PC-9 (cell line): ENCODE measurements around the gene PHF11. TPM values are rescaled to one million over a fixed set of nuclear protein-coding genes. Genes with fewer than 3 reads are reported as not detected.

Experiments
- BruUV-seq: library from RNA; stranded (reverse); fragments of 400-500 nt; replicated peaks from 2 replicates; lab custom pipeline; 2021; lab: Mats Ljungman, UMichigan
- CTCF ChIA-PET: fragments of 300-600 bp; sonication (Branson Sonifier 250); formaldehyde crosslinking; loops from one replicate; lab custom pipeline; 2022; ENCODE audit warnings: antibody characterized with exemption; lab: Charles Lee
- POLR2A ChIA-PET: fragments of 300-600 bp; sonication (Branson Sonifier 250); formaldehyde crosslinking; loops from one replicate; lab custom pipeline; 2022; ENCODE audit warnings: antibody characterized with exemption; ENCODE audit not compliant: unreplicated experiment; lab: Charles Lee
- DNase-seq, 2 experiments: peaks; one replicate each; pipeline versions ENCODE4 v3.0.0 to v3.0.0-alpha.2; 2015 to 2022; ENCODE audit warnings: mixed read lengths in 1 of 2
- H2AFZ ChIP-seq: fragments of 200-600 bp; sonication (generic); 2 replicates; pipeline ENCODE4 v1.8.1; 2017; ENCODE audit warnings: antibody characterized with exemption
- H3F3A ChIP-seq: fragments of 200-600 bp; sonication (generic); 2 replicates; pipeline ENCODE4 v1.8.1; 2017; ENCODE audit warnings: antibody characterized with exemption, mild to moderate bottlenecking, low read depth; ENCODE audit not compliant: insufficient read depth
- H3K27ac ChIP-seq: fragments of 200-600 bp; sonication (generic); 2 replicates; pipeline ENCODE4 v1.6.1; 2016; ENCODE audit warnings: mixed run types
- H3K27me3 ChIP-seq: fragments of 200-600 bp; sonication (generic); 2 replicates; pipeline ENCODE4 v1.6.1; 2016; ENCODE audit warnings: low read depth, mixed run types; ENCODE audit not compliant: insufficient read depth
- H3K36me3 ChIP-seq: fragments of 200-600 bp; sonication (generic); 2 replicates; pipeline ENCODE4 v1.6.1; 2016; ENCODE audit warnings: low read depth, mixed run types
- H3K4me1 ChIP-seq: fragments of 200-600 bp; sonication (generic); replicated peaks from 2 replicates; pipeline ENCODE4 v1.6.1; 2016; ENCODE audit warnings: mixed run types; ENCODE audit not compliant: insufficient read depth
- H3K4me2 ChIP-seq: fragments of 200-600 bp; sonication (generic); 2 replicates; pipeline ENCODE4 v1.6.1; 2017; ENCODE audit warnings: mixed run types
- H3K4me3 ChIP-seq: fragments of 200-600 bp; sonication (generic); 2 replicates; pipeline ENCODE4 v1.6.1; 2016; ENCODE audit warnings: mixed run types
- H3K79me2 ChIP-seq: fragments of 200-600 bp; sonication (generic); 2 replicates; pipeline ENCODE4 v1.6.1; 2017; ENCODE audit warnings: low read depth, mixed run types
- H3K9me2 ChIP-seq: fragments of 200-600 bp; sonication (generic); 2 replicates; pipeline ENCODE4 v1.8.1; 2017; ENCODE audit warnings: mild to moderate bottlenecking; ENCODE audit not compliant: insufficient read depth
- H3K9me3 ChIP-seq: fragments of 200-600 bp; sonication (generic); 2 replicates; pipeline ENCODE4 v1.8.1; 2016; ENCODE audit warnings: low read depth; ENCODE audit not compliant: insufficient read depth
- H4K20me1 ChIP-seq: fragments of 200-600 bp; sonication (generic); 2 replicates; pipeline ENCODE4 v1.8.1; 2017; ENCODE audit not compliant: insufficient read depth
- EZH2 ChIP-seq: fragments of 200-600 bp; sonication (generic); IDR thresholded peaks from 2 replicates; pipeline ENCODE4 v1.8.0; 2017; ENCODE audit warnings: antibody characterized with exemption, low read depth
- intact Hi-C: fragments of 100-400 bp; cut with micrococcal nuclease; formaldehyde crosslinking; loops from one replicate; pipeline ENCODE4 v1.10.0; 2022; ENCODE audit not compliant: unreplicated experiment
- total RNA-seq: library from RNA; stranded (reverse); gene quantifications from 2 replicates; pipeline ENCODE4 v1.2.3, GENCODE V29; 2021
- TF ChIP-seq, protein P1 (sequence below): fragments of 200-600 bp; sonication (generic); conservative IDR thresholded peaks from 2 replicates; pipeline ENCODE4 v1.6.1; 2017; ENCODE audit warnings: mixed run types, antibody characterized with exemption, mild to moderate bottlenecking, moderate library complexity

Gene PHF11
- total RNA-seq, 1 experiment from 2014 or later: 25.2 TPM

DNA sequence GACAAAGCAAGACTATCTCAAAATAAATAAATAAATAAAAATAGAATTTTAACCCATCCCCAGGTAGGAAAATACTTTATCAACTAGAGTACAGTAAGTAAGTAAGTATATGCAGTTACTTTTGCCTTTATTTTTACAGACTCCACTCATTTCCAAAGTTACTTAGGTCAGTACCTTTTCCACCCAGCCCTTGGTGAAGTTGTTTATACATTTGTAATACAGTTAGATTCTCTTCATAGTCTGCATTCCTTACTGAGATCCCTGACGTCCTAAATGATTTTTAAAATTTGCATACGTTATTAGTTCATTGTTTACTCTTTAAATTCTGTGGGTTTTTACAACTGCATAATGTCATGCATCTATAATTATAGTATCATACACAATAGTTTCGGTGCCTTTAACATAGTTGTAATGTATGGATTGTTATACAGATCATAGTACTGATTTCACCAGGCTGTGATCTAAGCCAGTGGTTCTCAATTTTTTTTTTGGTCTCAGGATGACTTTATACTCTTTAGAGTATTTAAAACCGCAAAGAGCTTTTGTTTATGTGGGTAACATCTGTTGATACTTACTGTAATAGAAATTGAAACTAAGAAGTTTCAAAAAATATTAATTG is 41.3 kb upstream of the PHF11 start:
- H2AFZ ChIP-seq: no peak overlapping the region
- no peak for TF ChIP-seq EZH2
- TF ChIP-seq, protein P1, sequence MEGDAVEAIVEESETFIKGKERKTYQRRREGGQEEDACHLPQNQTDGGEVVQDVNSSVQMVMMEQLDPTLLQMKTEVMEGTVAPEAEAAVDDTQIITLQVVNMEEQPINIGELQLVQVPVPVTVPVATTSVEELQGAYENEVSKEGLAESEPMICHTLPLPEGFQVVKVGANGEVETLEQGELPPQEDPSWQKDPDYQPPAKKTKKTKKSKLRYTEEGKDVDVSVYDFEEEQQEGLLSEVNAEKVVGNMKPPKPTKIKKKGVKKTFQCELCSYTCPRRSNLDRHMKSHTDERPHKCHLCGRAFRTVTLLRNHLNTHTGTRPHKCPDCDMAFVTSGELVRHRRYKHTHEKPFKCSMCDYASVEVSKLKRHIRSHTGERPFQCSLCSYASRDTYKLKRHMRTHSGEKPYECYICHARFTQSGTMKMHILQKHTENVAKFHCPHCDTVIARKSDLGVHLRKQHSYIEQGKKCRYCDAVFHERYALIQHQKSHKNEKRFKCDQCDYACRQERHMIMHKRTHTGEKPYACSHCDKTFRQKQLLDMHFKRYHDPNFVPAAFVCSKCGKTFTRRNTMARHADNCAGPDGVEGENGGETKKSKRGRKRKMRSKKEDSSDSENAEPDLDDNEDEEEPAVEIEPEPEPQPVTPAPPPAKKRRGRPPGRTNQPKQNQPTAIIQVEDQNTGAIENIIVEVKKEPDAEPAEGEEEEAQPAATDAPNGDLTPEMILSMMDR: no peak
- no peak overlapping the region for H3K27ac ChIP-seq
- no peaks in the 10 kb centered on the region for H3K9me3 ChIP-seq
- H3K36me3 ChIP-seq: 0 out of 2 replicates have a peak, but pooled peaks cover 4% of the 10 kb centered on the region
- ChIA-PET CTCF (no interaction called here), POLR2A (no interaction called here)
- H3F3A ChIP-seq: no peaks in the 10 kb centered on the region
- H3K4me2 ChIP-seq: no peak overlapping the region
- intact Hi-C loops: no loop called here
- DNase-seq: no peak
- no peaks in the 10 kb centered on the region for H3K79me2 ChIP-seq
- no peaks in the 10 kb centered on the region for H3K9me2 ChIP-seq
- H4K20me1 ChIP-seq: no peaks in the 10 kb centered on the region
- no peaks in the 10 kb centered on the region for H3K4me1 ChIP-seq
- BruUV-seq: no TSS peak
- no peaks in the 10 kb centered on the region for H3K27me3 ChIP-seq
- H3K4me3 ChIP-seq: no peak overlapping the region

DNA sequence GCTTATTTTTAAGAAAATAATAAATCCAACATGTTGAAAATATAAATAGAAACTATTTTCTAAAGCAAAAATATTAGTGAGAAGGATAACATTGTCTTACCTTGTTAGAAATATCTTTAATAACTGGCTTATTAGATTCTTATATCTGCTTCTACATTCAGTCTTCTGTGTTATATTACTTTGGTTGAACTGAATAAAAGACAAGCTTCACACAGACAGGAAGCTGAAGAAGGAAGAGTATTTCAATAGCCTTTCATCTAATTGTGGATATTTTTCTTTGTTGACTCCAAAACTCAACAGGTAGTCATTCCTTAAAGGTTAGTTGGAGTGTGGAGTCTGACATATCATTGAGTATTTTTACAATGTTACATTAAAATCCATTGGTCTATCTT is 40.8 kb upstream of the PHF11 start:
- POLR2A ChIA-PET: no interaction called here
- BruUV-seq: no TSS peak

DNA sequence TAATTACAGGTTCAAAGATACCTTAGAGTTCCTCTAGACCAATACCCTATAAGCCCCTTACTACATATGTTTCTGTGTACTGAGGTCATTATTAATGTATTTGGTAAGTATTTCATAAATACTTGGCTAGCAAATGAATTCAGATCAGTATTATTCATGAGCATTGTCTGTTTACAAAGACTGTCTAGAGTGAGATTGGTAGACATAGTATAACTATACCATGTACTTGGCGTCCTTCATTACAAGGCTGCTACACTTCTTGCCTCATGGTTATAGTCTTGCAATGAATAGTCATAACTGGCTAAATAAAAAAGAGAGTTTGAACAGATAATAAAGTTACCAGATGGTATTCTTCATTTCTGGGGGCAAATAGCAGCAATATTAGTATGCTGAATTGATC is 39.6 kb upstream of the PHF11 start:
- no peaks in the 10 kb centered on the region; the same call in 1 of the 2 replicates for H3K9me3 ChIP-seq
- no peak overlapping the region for H3K4me2 ChIP-seq
- no peak overlapping the region for H3K4me3 ChIP-seq
- ChIA-PET POLR2A (no interaction called here), CTCF (no interaction called here)
- H4K20me1 ChIP-seq: no peaks in the 10 kb centered on the region
- no peaks in the 10 kb centered on the region for H3K4me1 ChIP-seq
- no peaks in the 10 kb centered on the region for H3K27me3 ChIP-seq
- no peaks in the 10 kb centered on the region for H3K9me2 ChIP-seq
- H3K79me2 ChIP-seq: no peaks in the 10 kb centered on the region
- intact Hi-C loops: no loop called here
- DNase-seq: no peak
- H3F3A ChIP-seq: no peaks in the 10 kb centered on the region
- H2AFZ ChIP-seq: no peak overlapping the region
- H3K27ac ChIP-seq: no peak overlapping the region
- BruUV-seq: no TSS peak
- TF ChIP-seq, protein P1: no peak
- no peak for TF ChIP-seq EZH2
- H3K36me3 ChIP-seq: 0 out of 2 replicates have a peak, but pooled peaks cover 4% of the 10 kb centered on the region

More for the DNA sequence above, 40.8 kb upstream of the PHF11 start:
- Histone ChIP-seq H3K9me3 (no peaks in the 10 kb centered on the region), H2AFZ (no peak overlapping the region), H3K36me3 (0 out of 2 replicates have a peak, but pooled peaks cover 4% of the 10 kb centered on the region), H3K4me2 (no peak overlapping the region), H3K4me3 (no peak overlapping the region), H3K27ac (no peak overlapping the region), H3K4me1 (no peaks in the 10 kb centered on the region), H3K9me2 (no peaks in the 10 kb centered on the region), H3F3A (no peaks in the 10 kb centered on the region), H3K27me3 (no peaks in the 10 kb centered on the region), H4K20me1 (no peaks in the 10 kb centered on the region), H3K79me2 (no peaks in the 10 kb centered on the region)
- no peak for TF ChIP-seq EZH2
- TF ChIP-seq, protein P1: no peak
- intact Hi-C loops: no loop called here
- CTCF ChIA-PET: no interaction called here
- DNase-seq: no peak
